MCF 10A (cell line): Measurements from ENCODE around the gene PRKAR1B. TPM values are rescaled to one million over a fixed set of nuclear protein-coding genes. Genes with fewer than 3 reads are reported as not detected.

Experiments
- BruUV-seq: library from RNA; stranded (reverse); fragments of 400-500 nt; replicated peaks from 2 replicates; lab custom pipeline; 2021; lab: Mats Ljungman, UMichigan
- CTCF ChIA-PET: fragments of 300-600 bp; sonication (Branson Sonifier 250); formaldehyde crosslinking; extraction: SDS; loops from one replicate; lab custom pipeline; 2021; ENCODE audit warnings: antibody characterized with exemption, inconsistent platforms; lab: Yijun Ruan, JAX
- POLR2A ChIA-PET: fragments of 300-600, 350-650 bp; sonication (Branson Sonifier 250); formaldehyde crosslinking; extraction: SDS; loops from one replicate; lab custom pipeline; 2020; ENCODE audit warnings: antibody characterized with exemption, inconsistent platforms; lab: Yijun Ruan, JAX
- DNase-seq: peaks from one replicate; pipeline ENCODE4 v3.0.0-alpha.2; 2018; ENCODE audit not compliant: unreplicated experiment
- H3K27ac Mint-ChIP-seq: one replicate; pipeline ENCODE4 v1.8.0; 2022; ENCODE audit warnings: mild to moderate bottlenecking, low read depth, mixed read lengths; ENCODE audit not compliant: unreplicated experiment
- H3K27me3 Mint-ChIP-seq: one replicate; pipeline ENCODE4 v1.8.0; 2022; ENCODE audit warnings: mixed read lengths; ENCODE audit not compliant: insufficient read depth, unreplicated experiment
- H3K36me3 Mint-ChIP-seq: one replicate; pipeline ENCODE4 v1.8.0; 2022; ENCODE audit warnings: mild to moderate bottlenecking, moderate library complexity, mixed read lengths; ENCODE audit not compliant: insufficient read depth, unreplicated experiment
- H3K4me1 Mint-ChIP-seq: one replicate; pipeline ENCODE4 v1.8.0; 2022; ENCODE audit warnings: mixed read lengths; ENCODE audit not compliant: insufficient read depth, unreplicated experiment
- H3K4me3 Mint-ChIP-seq: one replicate; pipeline ENCODE4 v1.8.0; 2022; ENCODE audit warnings: mild to moderate bottlenecking, moderate library complexity, mixed read lengths; ENCODE audit not compliant: unreplicated experiment
- H3K9me3 Mint-ChIP-seq: one replicate; pipeline ENCODE4 v1.8.0; 2022; ENCODE audit warnings: mixed read lengths; ENCODE audit not compliant: unreplicated experiment
- intact Hi-C: fragments of 100-400 bp; cut with micrococcal nuclease; formaldehyde crosslinking; loops from 2 replicates; pipeline ENCODE4 v1.14.1; 2022
- total RNA-seq: library from RNA; stranded (reverse); gene quantifications from 2 replicates; pipeline ENCODE4 v1.2.3, GENCODE V29; 2022
- TF ChIP-seq, protein P1 (sequence below): fragments of 200-600 bp; IDR thresholded peaks from one replicate; pipeline ENCODE4 v1.8.0; 2022; ENCODE audit warnings: antibody characterized with exemption, mild to moderate bottlenecking; ENCODE audit not compliant: unreplicated experiment

PRKAR1B gene
- total RNA-seq, 1 experiment from 2014 or later = 31.5 TPM

DNA sequence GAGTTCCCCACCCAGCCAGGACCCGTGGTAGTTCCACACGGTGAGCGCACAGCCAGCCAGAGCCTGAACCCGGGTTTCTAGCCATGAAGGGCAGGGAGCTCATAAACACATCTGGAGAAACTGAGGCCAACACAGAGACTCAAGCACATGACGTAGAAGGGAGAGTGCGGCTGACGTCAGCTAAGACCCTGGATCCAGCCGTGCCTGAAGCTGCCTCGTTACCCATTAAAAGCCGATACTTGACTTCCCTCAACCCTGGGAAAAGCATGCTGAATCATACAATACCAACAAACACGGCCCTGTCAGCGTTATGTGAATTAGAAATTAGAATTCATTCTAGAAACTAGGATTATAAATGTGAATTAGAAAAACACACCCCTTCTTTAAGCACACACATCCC is 142.3 kb downstream of the PRKAR1B start:
- intact Hi-C loops = no loop called here
- H3K9me3 Mint-ChIP-seq = peaks cover 13% of the 10 kb centered on the region
- no peaks in the 10 kb centered on the region for H3K4me1 Mint-ChIP-seq
- no peak for DNase-seq
- POLR2A ChIA-PET = no interaction called here
- H3K4me3 Mint-ChIP-seq = no peak overlapping the region
- H3K27me3 Mint-ChIP-seq = no peaks in the 10 kb centered on the region
- TF ChIP-seq, protein P1, sequence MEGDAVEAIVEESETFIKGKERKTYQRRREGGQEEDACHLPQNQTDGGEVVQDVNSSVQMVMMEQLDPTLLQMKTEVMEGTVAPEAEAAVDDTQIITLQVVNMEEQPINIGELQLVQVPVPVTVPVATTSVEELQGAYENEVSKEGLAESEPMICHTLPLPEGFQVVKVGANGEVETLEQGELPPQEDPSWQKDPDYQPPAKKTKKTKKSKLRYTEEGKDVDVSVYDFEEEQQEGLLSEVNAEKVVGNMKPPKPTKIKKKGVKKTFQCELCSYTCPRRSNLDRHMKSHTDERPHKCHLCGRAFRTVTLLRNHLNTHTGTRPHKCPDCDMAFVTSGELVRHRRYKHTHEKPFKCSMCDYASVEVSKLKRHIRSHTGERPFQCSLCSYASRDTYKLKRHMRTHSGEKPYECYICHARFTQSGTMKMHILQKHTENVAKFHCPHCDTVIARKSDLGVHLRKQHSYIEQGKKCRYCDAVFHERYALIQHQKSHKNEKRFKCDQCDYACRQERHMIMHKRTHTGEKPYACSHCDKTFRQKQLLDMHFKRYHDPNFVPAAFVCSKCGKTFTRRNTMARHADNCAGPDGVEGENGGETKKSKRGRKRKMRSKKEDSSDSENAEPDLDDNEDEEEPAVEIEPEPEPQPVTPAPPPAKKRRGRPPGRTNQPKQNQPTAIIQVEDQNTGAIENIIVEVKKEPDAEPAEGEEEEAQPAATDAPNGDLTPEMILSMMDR = no peak
- CTCF ChIA-PET = no interaction called here
- H3K36me3 Mint-ChIP-seq = peaks cover 36% of the 10 kb centered on the region
- H3K27ac Mint-ChIP-seq = no peak overlapping the region
- BruUV-seq = no TSS peak

DNA sequence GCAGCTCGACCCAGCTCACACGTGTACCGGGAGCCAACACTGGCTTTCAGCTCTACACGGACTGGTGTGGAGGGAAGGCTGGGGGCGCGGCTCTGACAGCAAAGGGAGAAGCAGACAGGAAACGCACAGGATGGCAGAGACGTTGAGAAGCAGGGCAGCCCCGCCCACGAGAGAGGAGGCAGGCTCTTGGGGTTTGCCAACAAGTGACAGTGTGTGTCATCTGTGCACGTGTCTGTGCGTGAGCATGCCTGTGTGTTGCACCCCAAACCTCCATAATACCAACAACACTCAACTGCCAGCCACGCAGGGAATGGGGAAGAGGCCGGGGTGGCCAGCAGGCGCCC is 143.0 kb downstream of the PRKAR1B start:
- Mint-ChIP-seq H3K9me3 (peaks cover 12% of the 10 kb centered on the region), H3K4me3 (no peak overlapping the region), H3K4me1 (no peaks in the 10 kb centered on the region), H3K36me3 (peaks cover 37% of the 10 kb centered on the region), H3K27me3 (no peaks in the 10 kb centered on the region), H3K27ac (no peak overlapping the region)
- POLR2A ChIA-PET = no interaction called here
- CTCF ChIA-PET = interaction anchor here (0.6 kb wide), 1 partner anchor 635 kb away, joined by 3 read pairs; no protein-coding TSS in a partner anchor
- DNase-seq = no peak
- intact Hi-C loops = no loop called here
- TF ChIP-seq, protein P1 = no peak
- no TSS peak for BruUV-seq

DNA sequence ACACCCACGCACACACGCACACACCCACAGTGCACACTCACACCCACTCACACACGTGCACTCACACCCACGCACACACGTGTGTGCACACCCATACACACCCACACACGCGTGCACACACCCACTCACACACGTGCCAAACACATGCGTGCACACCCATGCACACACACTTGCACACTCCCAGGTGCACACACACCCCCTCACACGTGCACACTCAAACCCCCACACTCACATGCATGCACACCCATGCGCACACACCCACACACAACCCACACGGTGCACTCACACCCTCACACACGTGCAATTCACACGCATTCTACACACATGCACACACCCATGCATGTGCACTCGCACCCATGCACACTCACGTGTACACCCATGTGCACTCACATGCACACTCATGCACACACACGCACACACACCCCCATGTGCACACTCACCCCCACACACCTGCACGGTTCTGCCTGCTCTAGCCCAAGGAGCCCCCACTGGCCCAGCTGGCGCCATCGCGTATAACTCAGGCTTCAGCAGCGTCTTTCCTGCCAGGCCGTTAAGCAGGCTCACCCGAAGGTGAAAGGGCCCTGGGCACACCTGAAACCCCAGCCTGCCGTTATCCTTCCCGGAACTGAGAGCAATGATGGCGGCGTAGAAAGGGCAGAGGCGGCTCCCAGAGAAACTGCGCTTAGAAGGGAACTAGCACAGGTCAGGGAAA is 143.5 kb downstream of the PRKAR1B start:
- H3K9me3 Mint-ChIP-seq = peaks cover 6% of the 10 kb centered on the region
- DNase-seq = no peak
- ChIA-PET POLR2A (no interaction called here), CTCF (interaction anchor here (0.6 kb wide), 1 partner anchor 636 kb away, joined by 3 read pairs; no protein-coding TSS in a partner anchor)
- H3K4me3 Mint-ChIP-seq = no peak overlapping the region
- intact Hi-C loops = no loop called here
- no peaks in the 10 kb centered on the region for H3K4me1 Mint-ChIP-seq
- H3K27me3 Mint-ChIP-seq = no peaks in the 10 kb centered on the region
- TF ChIP-seq, protein P1 = no peak
- H3K27ac Mint-ChIP-seq = no peak overlapping the region
- no TSS peak for BruUV-seq
- H3K36me3 Mint-ChIP-seq = peaks cover 38% of the 10 kb centered on the region

DNA sequence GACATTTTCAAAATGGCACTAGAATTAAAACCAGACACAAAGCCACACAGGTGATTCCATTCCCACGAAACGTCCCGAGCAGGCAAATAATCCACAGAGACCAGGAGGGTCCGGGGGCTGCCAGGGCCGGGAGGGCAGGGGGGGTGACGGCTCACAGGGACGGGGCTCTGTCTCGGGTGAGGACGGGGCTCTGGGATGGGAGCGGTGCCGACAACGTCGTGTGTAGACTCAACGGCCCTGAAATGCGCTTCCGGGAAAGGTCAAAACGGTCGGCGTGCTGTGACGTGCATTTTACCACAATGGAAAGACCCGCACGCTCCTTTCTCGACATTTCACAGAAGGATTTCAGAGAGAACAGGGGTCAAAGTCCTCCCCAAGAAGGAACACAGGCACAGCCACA is 144.2 kb downstream of the PRKAR1B start:
- no peak for DNase-seq
- no TSS peak for BruUV-seq
- TF ChIP-seq, protein P1 = no peak
- no peaks in the 10 kb centered on the region for H3K4me1 Mint-ChIP-seq
- no peaks in the 10 kb centered on the region for H3K27me3 Mint-ChIP-seq
- ChIA-PET POLR2A (no interaction called here), CTCF (no interaction called here)
- peaks cover 35% of the 10 kb centered on the region for H3K36me3 Mint-ChIP-seq
- H3K4me3 Mint-ChIP-seq = no peak overlapping the region
- intact Hi-C loops = no loop called here
- no peak overlapping the region for H3K27ac Mint-ChIP-seq
- H3K9me3 Mint-ChIP-seq = peaks cover under 1% of the 10 kb centered on the region
